Heart left ventricle (tissue), 16 donors: Measurements from ENCODE around the gene AURKAIP1. TPM values are rescaled to one million over a fixed set of nuclear protein-coding genes. Genes with fewer than 3 reads are reported as not detected.

ENCODE experiments used
- ATAC-seq, 4 donors: fragments of 200-7000 bp; cut with Tn5 transposase; one replicate each; pipeline ENCODE4 v1.9.1; 2020 to 2022; ENCODE audit warnings: moderate library complexity in 4 of 4, mild to moderate bottlenecking in 3 of 4, moderate number of reproducible peaks in 1 of 4
- DNase-seq, 5 donors: peaks; one replicate each; pipeline ENCODE4 v3.0.0-alpha.2; 2020
- H3K27ac ChIP-seq, 12 donors: fragments of 200-600 bp; sonication (generic) in 4 of 12; one replicate each; pipeline versions ENCODE4 v1.5.0 to v1.8.0; 2016 to 2022; ENCODE audit warnings: mild to moderate bottlenecking in 2 of 12
- H3K27me3 ChIP-seq, 9 donors: fragments of 200-600 bp; sonication (generic) in 2 of 9; one replicate each; pipeline versions ENCODE4 v1.5.1 to v1.8.0; 2016 to 2022; ENCODE audit warnings: mild to moderate bottlenecking in 3 of 9
- H3K36me3 ChIP-seq, 9 donors: fragments of 200-600 bp; sonication (generic) in 2 of 9; one replicate each; pipeline versions ENCODE4 v1.5.0 to v1.8.0; 2018 to 2022; ENCODE audit warnings: mild to moderate bottlenecking in 2 of 9
- H3K4me1 ChIP-seq, 12 donors: fragments of 200-600 bp; sonication (generic) in 4 of 12; one replicate each; pipeline versions ENCODE4 v1.5.0 to v1.8.0; 2016 to 2022; ENCODE audit warnings: mild to moderate bottlenecking in 3 of 12
- H3K4me3 ChIP-seq, 12 donors: fragments of 200-600 bp; sonication (generic) in 4 of 12; one replicate each; pipeline versions ENCODE4 v1.5.0 to v1.8.0; 2017 to 2022; ENCODE audit warnings: mild to moderate bottlenecking in 9 of 12, moderate library complexity in 4 of 12
- H3K9me3 ChIP-seq, 12 donors: fragments of 200-600 bp; sonication (generic) in 4 of 12; one replicate each; pipeline versions ENCODE4 v1.5.0 to v1.8.0; 2016 to 2022; ENCODE audit warnings: mild to moderate bottlenecking in 1 of 12
- POLR2A ChIP-seq, 2 donors: fragments of 450-650 bp; IDR thresholded peaks; one replicate each; pipeline ENCODE4 v1.6.1; 2017; ENCODE audit warnings: antibody characterized with exemption in 2 of 2, mild to moderate bottlenecking in 2 of 2, moderate library complexity in 2 of 2
- WGBS, 4 donors: extraction: QIAGEN DNeasy Blood & Tissue Kit in 2 of 4; methylation state at CpG; one replicate each; pipeline versions ENCODE4 v1.1.5 to v1.1.7; 2013 to 2018; 5-methylcytosine and 5-hydroxymethylcytosine counted together
- intact Hi-C, 10 donors: fragments of 100-400 bp; cut with DNase I; formaldehyde crosslinking; loops; one replicate each; pipeline versions ENCODE4 v1.11.1 to v1.14.2; 2022
- polyA plus RNA-seq, 2 donors: library from polyadenylated mRNA; stranded (reverse); fragments of 200-250 nt; gene quantifications; one replicate each; pipeline ENCODE4 v1.2.3, GENCODE V29; 2013
- total RNA-seq, 9 donors: library from RNA; depleted of rRNA in 2 of 9; stranded (reverse); fragments of >200 nt in 2 of 9; fragmentation: NEBNext Ultra II Directional in 3 of 9; extraction: Animal tissue kit (Norgen Biotek cat#: 25700) in 3 of 9; gene quantifications; one replicate each; pipeline versions ENCODE4 v1.1.0 to v1.2.4, GENCODE V29; 2016 to 2023
- TF ChIP-seq, protein P1 (sequence below), 12 donors: fragments of 200-600 bp; sonication (generic) in 4 of 12; IDR thresholded peaks; one replicate each; pipeline versions ENCODE4 v1.5.0 to v1.8.0; 2018 to 2022; ENCODE audit warnings: antibody characterized with exemption in 12 of 12, mild to moderate bottlenecking in 5 of 12
- donor health status: ischemic (EF 13 %, LVEDD 7.1; RV severe dilation, severe dysfunction).
- donor health status: healthy with polysubstance abuse.
- donor health status: DM: no; HTN: yes; CAD: no.
- donor health status: DM: no; HTN: no; CAD: no.
- donor health status: ischemic (EF 25% LVEDD 6.9; RV normal size, moderate dysfunction).
- donor health status: ischemic (EF 25% LVEDD 5.7; RV mildly dilated, moderate dysfunction).
- donor health status: healthy.
- donor health status: DM: yes; HTN: yes; CAD: no.
- donor health status: ischemic (EF 35%, LVEDD 5.7; RV mildly dilated, moderate dysfunction).
- donor health status: nonischemic (EF 11% LVEDD 7.7; RV severe dilation, severe dysfunction).
- donor health status: DM: yes; HTN: yes; CAD: no.
- donor health status: PGD.
- donor health status: ischemic (EF 29% LVEDD 5.4; RV normal size, mild dysfunction).
- donor health status: nonischemic (EF 23%, LVEDD 6.1; RV moderate dilation, normal function).

AURKAIP1 gene
- total and polyA plus RNA-seq, 11 donors: 157 to 465 (median 192) TPM

DNA sequence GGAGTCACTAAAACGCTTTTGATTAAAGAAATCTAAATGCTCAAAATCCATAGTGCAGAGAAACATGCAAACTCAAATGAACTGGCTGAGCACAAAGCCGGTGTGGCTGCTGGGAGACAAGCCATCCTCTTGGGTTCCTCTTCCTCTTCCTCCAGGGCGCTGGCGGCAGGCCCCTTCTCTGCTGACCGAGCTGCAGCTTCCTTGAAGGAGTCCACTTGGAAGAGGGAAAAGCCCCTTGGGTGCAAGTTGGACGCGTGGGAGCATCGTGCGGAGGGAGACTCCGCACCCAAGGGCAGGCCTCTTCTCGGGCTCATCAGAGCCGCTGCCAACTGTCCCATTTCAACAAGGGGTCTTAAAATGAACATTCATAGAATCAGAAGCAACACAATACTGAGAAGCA is 16.2 kb upstream of the AURKAIP1 start:
- no peaks in the 10 kb centered on the region for H3K9me3 ChIP-seq
- no peak overlapping the region for H3K4me3 ChIP-seq
- no peaks in the 10 kb centered on the region for H3K27me3 ChIP-seq
- peaks cover 0 to 20% (median 9%) of the 10 kb centered on the region in 12 donors for H3K4me1 ChIP-seq
- DNase-seq (no peak), ATAC-seq (no peak)
- WGBS, 4 donors: 61 to 75% (median 66%) methylated on average over 12 of the region's 12 CpGs
- peaks cover 2 to 100% (median 100%) of the 10 kb centered on the region in 9 donors for H3K36me3 ChIP-seq
- TF ChIP-seq, protein P1, sequence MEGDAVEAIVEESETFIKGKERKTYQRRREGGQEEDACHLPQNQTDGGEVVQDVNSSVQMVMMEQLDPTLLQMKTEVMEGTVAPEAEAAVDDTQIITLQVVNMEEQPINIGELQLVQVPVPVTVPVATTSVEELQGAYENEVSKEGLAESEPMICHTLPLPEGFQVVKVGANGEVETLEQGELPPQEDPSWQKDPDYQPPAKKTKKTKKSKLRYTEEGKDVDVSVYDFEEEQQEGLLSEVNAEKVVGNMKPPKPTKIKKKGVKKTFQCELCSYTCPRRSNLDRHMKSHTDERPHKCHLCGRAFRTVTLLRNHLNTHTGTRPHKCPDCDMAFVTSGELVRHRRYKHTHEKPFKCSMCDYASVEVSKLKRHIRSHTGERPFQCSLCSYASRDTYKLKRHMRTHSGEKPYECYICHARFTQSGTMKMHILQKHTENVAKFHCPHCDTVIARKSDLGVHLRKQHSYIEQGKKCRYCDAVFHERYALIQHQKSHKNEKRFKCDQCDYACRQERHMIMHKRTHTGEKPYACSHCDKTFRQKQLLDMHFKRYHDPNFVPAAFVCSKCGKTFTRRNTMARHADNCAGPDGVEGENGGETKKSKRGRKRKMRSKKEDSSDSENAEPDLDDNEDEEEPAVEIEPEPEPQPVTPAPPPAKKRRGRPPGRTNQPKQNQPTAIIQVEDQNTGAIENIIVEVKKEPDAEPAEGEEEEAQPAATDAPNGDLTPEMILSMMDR (IDR thresholded peaks at IDR 0.05): no peak
- intact Hi-C loops: no loop called here
- H3K27ac ChIP-seq: peak overlapping the region in 3 of 12 donors; percentile 3 to 37 (median 31)

DNA sequence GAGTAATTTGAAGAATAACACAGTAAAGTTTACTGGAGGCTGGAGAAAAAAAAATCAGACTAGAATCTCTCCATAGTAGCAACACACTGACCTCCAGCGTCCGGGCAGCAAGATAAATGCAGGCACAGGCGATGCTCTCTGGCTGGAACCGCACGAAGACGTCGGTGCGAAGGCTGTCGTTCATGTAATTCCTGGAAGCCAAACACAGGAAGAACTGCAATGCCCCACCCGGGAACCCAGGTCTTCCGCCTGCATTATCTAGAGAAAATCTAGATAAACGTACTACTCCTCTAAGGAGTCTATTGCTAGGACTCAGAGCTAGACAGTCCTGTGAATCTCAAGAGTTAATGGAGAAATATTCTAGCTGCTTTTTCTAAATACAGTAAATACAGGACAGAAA is 15.7 kb upstream of the AURKAIP1 start:
- no peaks in the 10 kb centered on the region for H3K27me3 ChIP-seq
- peaks cover 0 to 17% (median 8%) of the 10 kb centered on the region in 12 donors for H3K4me1 ChIP-seq
- ATAC-seq: no peak
- DNase-seq: no peak
- TF ChIP-seq, protein P1 (IDR thresholded peaks at IDR 0.05): no peak
- no peak for TF ChIP-seq POLR2A (IDR thresholded peaks at IDR 0.05)
- H3K9me3 ChIP-seq: no peaks in the 10 kb centered on the region
- intact Hi-C loops: no loop called here
- peak overlapping the region in 1 of 12 donors; percentile 3 for H3K27ac ChIP-seq
- no peak overlapping the region for H3K4me3 ChIP-seq
- WGBS, 4 donors: 58 to 70% (median 67%) methylated on average over 12 of the region's 12 CpGs
- H3K36me3 ChIP-seq: peaks cover 2 to 100% (median 100%) of the 10 kb centered on the region in 9 donors

DNA sequence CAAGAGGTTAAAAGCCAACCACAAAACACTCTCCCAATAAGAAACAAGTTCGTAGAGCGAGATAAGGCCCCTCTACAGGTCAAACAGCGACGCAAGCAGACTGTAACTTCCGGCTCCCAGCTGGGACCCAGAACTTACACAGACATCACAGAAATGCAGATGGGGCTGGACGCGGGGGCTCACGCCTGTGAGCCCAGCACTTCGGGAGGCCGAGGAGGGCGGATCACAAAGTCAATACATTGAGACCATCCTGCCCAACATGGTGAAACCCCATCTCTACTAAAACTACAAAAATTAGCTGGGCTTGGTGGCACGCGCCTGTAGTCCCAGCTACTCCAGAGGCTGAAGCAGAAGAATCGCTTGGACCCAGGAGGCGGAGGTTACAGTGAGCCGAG is 13.1 kb upstream of the AURKAIP1 start:
- peaks cover 2 to 86% (median 84%) of the 10 kb centered on the region in 9 donors for H3K36me3 ChIP-seq
- no peak overlapping the region for H3K27ac ChIP-seq
- TF ChIP-seq, protein P1 (IDR thresholded peaks at IDR 0.05): no peak
- TF ChIP-seq POLR2A (IDR thresholded peaks at IDR 0.05): no peak
- DNase-seq: no peak
- no peak for ATAC-seq
- intact Hi-C loops: no loop called here
- 94 to 97% (median 97%) methylated on average over 16 of the region's 16 CpGs for WGBS, 4 donors
- H3K9me3 ChIP-seq: no peaks in the 10 kb centered on the region
- H3K4me3 ChIP-seq: no peak overlapping the region
- H3K4me1 ChIP-seq: peaks cover 0 to 15% (median 0%) of the 10 kb centered on the region in 12 donors
- H3K27me3 ChIP-seq: no peaks in the 10 kb centered on the region

DNA sequence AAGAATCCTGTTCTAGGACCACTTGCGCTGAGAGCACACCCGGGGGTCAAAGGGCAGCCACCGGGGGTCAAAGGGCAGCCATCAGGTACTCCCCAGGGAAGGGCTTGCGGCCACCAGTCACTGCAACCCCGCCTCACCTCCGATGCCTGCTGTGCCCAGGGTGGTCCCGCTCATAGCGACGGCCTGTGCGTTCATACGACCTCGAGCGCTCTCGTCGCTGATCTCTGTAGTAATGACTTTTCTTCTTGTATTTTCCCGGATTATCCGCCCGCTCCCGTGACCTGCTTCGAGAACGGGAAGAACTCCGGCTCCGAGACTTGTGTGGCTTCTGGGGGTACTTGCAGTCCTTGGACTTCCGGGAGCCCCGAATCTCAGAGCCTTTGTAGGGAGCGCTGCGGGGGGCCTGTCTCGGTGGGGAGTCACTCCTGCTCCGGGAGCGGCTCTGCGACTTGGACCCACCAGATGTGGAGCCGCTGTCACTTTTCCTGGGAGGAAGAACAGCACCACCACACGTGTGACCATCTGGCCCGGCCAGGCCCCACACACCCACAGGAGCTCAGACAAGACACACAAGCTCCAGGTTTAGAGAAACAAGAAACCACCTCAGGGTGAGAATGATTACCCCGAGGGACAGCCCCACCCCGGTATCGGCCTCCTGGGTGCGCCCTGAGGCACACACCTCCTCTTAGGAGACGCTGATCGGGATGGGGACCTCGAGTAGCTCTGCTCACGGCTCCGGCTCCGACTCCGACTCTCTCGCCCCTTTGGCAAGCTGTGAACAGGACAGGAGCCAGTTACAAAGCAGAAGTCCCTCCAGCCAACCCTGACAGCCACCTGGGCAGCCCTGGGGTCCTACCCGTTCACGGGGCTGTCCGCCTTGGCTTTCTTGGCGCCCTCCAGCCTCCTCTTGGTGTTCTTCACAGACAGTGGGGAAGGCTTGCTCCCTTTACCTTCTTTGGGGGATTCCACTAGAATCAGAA is 12.4 kb upstream of the AURKAIP1 start:
- peak in 1 of 4 donors; percentile 14 for ATAC-seq

More for the DNA sequence above, 12.4 kb upstream of the AURKAIP1 start:
- no peak overlapping the region for H3K27ac ChIP-seq
- no peaks in the 10 kb centered on the region for H3K9me3 ChIP-seq
- H3K27me3 ChIP-seq: no peaks in the 10 kb centered on the region
- peaks cover 0 to 15% (median 0%) of the 10 kb centered on the region in 12 donors for H3K4me1 ChIP-seq
- DNase-seq: no peak
- peaks cover 2 to 79% (median 78%) of the 10 kb centered on the region in 9 donors for H3K36me3 ChIP-seq
- intact Hi-C loops: no loop called here
- no peak overlapping the region for H3K4me3 ChIP-seq
- 95 to 97% (median 96%) methylated on average over 43 to 50 of the region's 50 CpGs for WGBS, 4 donors
- TF ChIP-seq, protein P1 (IDR thresholded peaks at IDR 0.05): no peak
- TF ChIP-seq POLR2A (IDR thresholded peaks at IDR 0.05): no peak
